ENCODE measurements around the gene KRTAP5-10. TPM values are rescaled to one million over a fixed set of nuclear protein-coding genes. Genes with fewer than 3 reads are reported as not detected.
A peak's percentile ranks its signal among the peaks of the same experiment; 100 is the strongest.
"Not testable (repeated sequence)": the region's sequence is repeated elsewhere in the genome, so short reads cannot be mapped to it uniquely, and the experiment has no call there.

KRTAP5-10 gene
- total and polyA plus RNA-seq, 9 donors, result not detected

GRCh38 chr11:71557257-71557656 is 8.1 kb upstream of the KRTAP5-10 start:
- no peaks in the 10 kb centered on the region for H3K9me3 ChIP-seq (replicated peaks; ENCODE audit: control insufficient read depth, low read depth, low read length)
- DNase-seq, result no peak
- H3K4me1 ChIP-seq (ENCODE audit: control insufficient read depth, insufficient read depth, low read length), result no peaks in the 10 kb centered on the region
- no peaks in the 10 kb centered on the region for H3K27me3 ChIP-seq (ENCODE audit: control insufficient read depth, insufficient read depth, low read length)
- H3K36me3 ChIP-seq (ENCODE audit: control insufficient read depth, insufficient read depth, low read length), result no peaks in the 10 kb centered on the region
- no peak overlapping the region for H3K27ac ChIP-seq (ENCODE audit: low read length)
- H3K4me3 ChIP-seq (ENCODE audit: low read length), result no peak overlapping the region

GRCh38 chr11:71558996-71559395 is 6.4 kb upstream of the KRTAP5-10 start:
- H3K27ac ChIP-seq (ENCODE audit: low read length), result no peak overlapping the region
- no peak for DNase-seq
- H3K27me3 ChIP-seq (ENCODE audit: control insufficient read depth, insufficient read depth, low read length), result peaks cover 5% of the 10 kb centered on the region
- no peaks in the 10 kb centered on the region for H3K36me3 ChIP-seq (ENCODE audit: control insufficient read depth, insufficient read depth, low read length)
- no peaks in the 10 kb centered on the region for H3K9me3 ChIP-seq (replicated peaks; ENCODE audit: control insufficient read depth, low read depth, low read length)
- H3K4me3 ChIP-seq (ENCODE audit: low read length), result no peak overlapping the region
- 67% methylated on average over 1 of the region's 1 CpG for WGBS (ENCODE audit: insufficient coverage)
- no peaks in the 10 kb centered on the region for H3K4me1 ChIP-seq (ENCODE audit: control insufficient read depth, insufficient read depth, low read length)

GRCh38 chr11:71562120-71562519 is 3.2 kb upstream of the KRTAP5-10 start:
- Histone ChIP-seq H3K4me3 (ENCODE audit: low read length) (no peak overlapping the region), H3K27me3 (ENCODE audit: control insufficient read depth, insufficient read depth, low read length) (peaks cover 8% of the 10 kb centered on the region), H3K36me3 (ENCODE audit: control insufficient read depth, insufficient read depth, low read length) (no peaks in the 10 kb centered on the region), H3K9me3 (replicated peaks; ENCODE audit: control insufficient read depth, low read depth, low read length) (no peaks in the 10 kb centered on the region), H3K4me1 (ENCODE audit: control insufficient read depth, insufficient read depth, low read length) (no peaks in the 10 kb centered on the region), H3K27ac (ENCODE audit: low read length) (no peak overlapping the region)
- no peak for DNase-seq

- peak; percentile 12 for DNase-seq
Observed at GRCh38 chr11:71563406-71563805, 2.0 kb upstream of the KRTAP5-10 start.

GRCh38 chr11:71564430-71564829 is 933 bp upstream of the KRTAP5-10 start:
- Histone ChIP-seq H3K9me3 (replicated peaks; ENCODE audit: control insufficient read depth, low read depth, low read length) (no peaks in the 10 kb centered on the region), H3K27ac (ENCODE audit: low read length) (no peak overlapping the region)
- 69% methylated on average over 3 of the region's 4 CpGs for WGBS (ENCODE audit: insufficient coverage)

More at GRCh38 chr11:71563406-71563805, 2.0 kb upstream of the KRTAP5-10 start:
- WGBS (ENCODE audit: insufficient coverage), result 12% methylated on average over 7 of the region's 8 CpGs
- Histone ChIP-seq H3K9me3 (replicated peaks; ENCODE audit: control insufficient read depth, low read depth, low read length) (no peaks in the 10 kb centered on the region), H3K36me3 (ENCODE audit: control insufficient read depth, insufficient read depth, low read length) (no peaks in the 10 kb centered on the region), H3K4me1 (ENCODE audit: control insufficient read depth, insufficient read depth, low read length) (peaks cover under 1% of the 10 kb centered on the region), H3K27ac (ENCODE audit: low read length) (no peak overlapping the region), H3K27me3 (ENCODE audit: control insufficient read depth, insufficient read depth, low read length) (peaks cover 8% of the 10 kb centered on the region), H3K4me3 (ENCODE audit: low read length) (no peak overlapping the region)

GRCh38 chr11:71566081-71566620 is 788 bp downstream of the KRTAP5-10 start:
- H3K27ac ChIP-seq (ENCODE audit: low read length), result no peak overlapping the region
- H3K4me3 ChIP-seq (ENCODE audit: low read length), result no peak overlapping the region
- H3K27me3 ChIP-seq (ENCODE audit: control insufficient read depth, insufficient read depth, low read length), result peaks cover 10% of the 10 kb centered on the region
- H3K4me1 ChIP-seq (ENCODE audit: control insufficient read depth, insufficient read depth, low read length), result peaks cover 7% of the 10 kb centered on the region
- no peaks in the 10 kb centered on the region for H3K9me3 ChIP-seq (replicated peaks; ENCODE audit: control insufficient read depth, low read depth, low read length)
- 54% methylated on average over 7 of the region's 10 CpGs for WGBS (ENCODE audit: insufficient coverage)
- peak; percentile 7 for DNase-seq
- H3K36me3 ChIP-seq (ENCODE audit: control insufficient read depth, insufficient read depth, low read length), result no peaks in the 10 kb centered on the region

More at GRCh38 chr11:71564430-71564829, 933 bp upstream of the KRTAP5-10 start:
- Histone ChIP-seq H3K4me3 (ENCODE audit: low read length) (no peak overlapping the region), H3K27me3 (ENCODE audit: control insufficient read depth, insufficient read depth, low read length) (peaks cover 8% of the 10 kb centered on the region), H3K36me3 (ENCODE audit: control insufficient read depth, insufficient read depth, low read length) (no peaks in the 10 kb centered on the region), H3K4me1 (ENCODE audit: control insufficient read depth, insufficient read depth, low read length) (peaks cover 7% of the 10 kb centered on the region)
- DNase-seq, result no peak

GRCh38 chr11:71566626-71567599 is 1.6 kb downstream of the KRTAP5-10 start:
- H3K27me3 ChIP-seq (ENCODE audit: control insufficient read depth, insufficient read depth, low read length), result peaks cover 13% of the 10 kb centered on the region
- not testable (repeated sequence) for H3K27ac ChIP-seq (ENCODE audit: low read length); H3K4me3 ChIP-seq (ENCODE audit: low read length); H3K9me3 ChIP-seq (replicated peaks; ENCODE audit: control insufficient read depth, low read depth, low read length); DNase-seq; H3K36me3 ChIP-seq (ENCODE audit: control insufficient read depth, insufficient read depth, low read length); H3K4me1 ChIP-seq (ENCODE audit: control insufficient read depth, insufficient read depth, low read length)
- WGBS (ENCODE audit: insufficient coverage), result 44% methylated on average over 2 of the region's 21 CpGs

GRCh38 chr11:71567633-71568032 is 2.3 kb downstream of the KRTAP5-10 start:
- not testable (repeated sequence) for H3K4me1 ChIP-seq (ENCODE audit: control insufficient read depth, insufficient read depth, low read length); H3K27ac ChIP-seq (ENCODE audit: low read length); H3K36me3 ChIP-seq (ENCODE audit: control insufficient read depth, insufficient read depth, low read length); H3K9me3 ChIP-seq (replicated peaks; ENCODE audit: control insufficient read depth, low read depth, low read length); H3K4me3 ChIP-seq (ENCODE audit: low read length); DNase-seq
- peaks cover 13% of the 10 kb centered on the region for H3K27me3 ChIP-seq (ENCODE audit: control insufficient read depth, insufficient read depth, low read length)
- 78% methylated on average over 3 of the region's 8 CpGs for WGBS (ENCODE audit: insufficient coverage)

GRCh38 chr11:71568704-71569349 is 3.5 kb downstream of the KRTAP5-10 start:
- Histone ChIP-seq H3K4me3 (ENCODE audit: low read length) (no peak overlapping the region), H3K27ac (ENCODE audit: low read length) (no peak overlapping the region), H3K27me3 (ENCODE audit: control insufficient read depth, insufficient read depth, low read length) (peaks cover 10% of the 10 kb centered on the region), H3K9me3 (replicated peaks; ENCODE audit: control insufficient read depth, low read depth, low read length) (no peaks in the 10 kb centered on the region), H3K36me3 (ENCODE audit: control insufficient read depth, insufficient read depth, low read length) (no peaks in the 10 kb centered on the region), H3K4me1 (ENCODE audit: control insufficient read depth, insufficient read depth, low read length) (peaks cover 7% of the 10 kb centered on the region)
- WGBS (ENCODE audit: insufficient coverage), result 41% methylated on average over 4 of the region's 8 CpGs
- DNase-seq, result peak; percentile 67

GRCh38 chr11:71571101-71571850 is 5.9 kb downstream of the KRTAP5-10 start:
- H3K4me3 ChIP-seq (ENCODE audit: low read length); H3K27me3 ChIP-seq (ENCODE audit: control insufficient read depth, insufficient read depth, low read length); H3K36me3 ChIP-seq (ENCODE audit: control insufficient read depth, insufficient read depth, low read length); H3K9me3 ChIP-seq (replicated peaks; ENCODE audit: control insufficient read depth, low read depth, low read length); H3K27ac ChIP-seq (ENCODE audit: low read length); DNase-seq; H3K4me1 ChIP-seq (ENCODE audit: control insufficient read depth, insufficient read depth, low read length): not testable (repeated sequence)
- 76% methylated on average over 32 of the region's 39 CpGs for WGBS (ENCODE audit: insufficient coverage)
